DMS 273 (cell line): ENCODE results near the gene SCN8A.
"Not testable (repeated sequence)": the region's sequence is repeated elsewhere in the genome, so short reads cannot be mapped to it uniquely, and the experiment has no call there.

Experiments used
- DNase-seq: peaks from one replicate; lab custom pipeline; 2025; ENCODE audit not compliant: unreplicated experiment; lab: John Stamatoyannopoulos, UW

SCN8A gene

DNA sequence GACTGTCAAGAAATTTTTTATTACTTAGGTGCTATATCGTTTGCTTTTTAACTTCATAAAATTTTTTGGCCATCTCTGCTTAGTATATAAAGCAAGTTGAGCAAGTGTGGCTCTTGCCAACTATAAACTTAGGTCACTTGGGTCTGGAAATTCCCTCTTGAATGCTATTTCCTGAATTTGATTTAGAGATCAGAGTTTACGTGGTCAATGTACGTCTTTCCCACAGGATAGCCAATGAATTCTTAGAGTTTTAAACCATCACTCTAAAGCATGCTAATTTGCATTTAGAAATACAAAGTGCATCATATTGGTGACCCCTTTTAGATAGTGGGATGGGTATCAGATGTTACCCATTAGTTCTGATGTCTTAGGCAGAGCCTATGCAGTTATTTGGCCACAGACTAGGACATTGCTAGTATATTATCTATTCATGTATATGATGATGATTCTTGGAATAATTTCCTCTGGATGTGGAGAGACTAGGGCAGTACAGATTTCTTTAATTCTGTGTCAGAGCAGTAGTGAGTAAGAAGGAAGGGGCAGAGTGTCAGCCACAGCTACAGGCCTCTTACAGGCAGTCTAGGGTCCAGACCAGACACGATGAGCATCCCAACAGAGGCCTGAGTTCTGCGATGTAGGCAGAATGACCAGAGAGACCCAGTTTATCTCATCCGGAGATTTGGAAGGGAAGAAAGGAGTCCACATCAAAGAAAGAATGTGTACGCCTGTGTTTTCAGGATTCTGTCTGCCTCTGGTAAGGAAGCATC is 30.3 kb downstream of the SCN8A start:
- DNase-seq: no peak

DNA sequence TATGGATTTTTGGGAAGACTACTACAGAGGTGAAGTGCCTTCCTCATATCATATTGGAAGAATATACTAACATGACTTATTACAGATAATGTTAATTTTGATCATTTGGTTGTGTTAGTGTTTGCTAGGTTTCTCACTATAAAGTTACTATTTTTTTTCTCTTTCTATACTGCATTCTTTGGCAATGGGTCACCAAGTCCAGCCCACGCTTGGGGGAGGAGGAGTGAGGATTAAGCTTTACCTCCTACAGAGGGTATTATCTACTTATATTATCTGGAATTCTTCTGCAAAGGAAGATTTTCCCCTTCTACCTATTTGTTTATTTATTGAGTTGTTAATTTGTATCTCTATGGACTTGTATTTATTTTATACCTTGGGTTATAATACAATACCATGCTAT is 31.5 kb downstream of the SCN8A start:
- no peak for DNase-seq

DNA sequence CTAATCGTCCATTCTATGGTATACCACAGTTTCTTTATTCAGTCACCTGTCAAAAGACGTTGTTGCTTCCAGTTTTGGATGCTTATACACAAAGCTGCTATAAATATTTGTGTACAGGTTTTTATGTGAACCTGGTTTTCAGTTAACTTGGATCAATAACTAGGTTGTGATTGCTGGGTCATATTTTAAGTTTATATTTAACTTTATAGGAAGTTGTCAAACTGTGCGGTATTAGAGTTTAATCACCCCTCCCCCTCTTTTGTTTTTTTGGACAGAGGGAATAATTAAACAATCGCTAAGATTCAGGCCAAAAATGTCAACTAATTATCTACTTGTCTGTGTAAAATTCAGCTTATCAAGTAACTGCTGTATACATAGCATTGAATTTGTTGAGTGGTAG is 34.3 kb downstream of the SCN8A start:
- no peak for DNase-seq

DNA sequence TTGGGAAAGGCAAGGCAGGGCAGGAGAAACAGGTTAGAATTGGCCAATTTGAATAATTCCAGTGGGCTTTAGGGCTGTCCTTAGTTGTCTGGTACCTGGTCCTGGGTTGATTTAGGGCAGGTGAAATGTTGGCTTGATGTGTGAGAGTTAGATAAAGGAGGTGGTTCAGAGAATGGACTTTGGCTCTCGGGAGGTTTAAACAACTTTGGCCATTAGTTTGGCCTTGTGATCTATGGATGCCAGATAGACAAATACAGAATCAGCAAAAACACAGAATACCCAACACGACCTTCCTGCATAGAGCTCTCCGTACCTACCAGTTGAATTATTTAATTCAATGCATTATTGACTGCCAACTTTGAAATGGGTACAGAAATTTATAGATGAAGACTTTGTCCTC is 35.1 kb downstream of the SCN8A start:
- DNase-seq: no peak

DNA sequence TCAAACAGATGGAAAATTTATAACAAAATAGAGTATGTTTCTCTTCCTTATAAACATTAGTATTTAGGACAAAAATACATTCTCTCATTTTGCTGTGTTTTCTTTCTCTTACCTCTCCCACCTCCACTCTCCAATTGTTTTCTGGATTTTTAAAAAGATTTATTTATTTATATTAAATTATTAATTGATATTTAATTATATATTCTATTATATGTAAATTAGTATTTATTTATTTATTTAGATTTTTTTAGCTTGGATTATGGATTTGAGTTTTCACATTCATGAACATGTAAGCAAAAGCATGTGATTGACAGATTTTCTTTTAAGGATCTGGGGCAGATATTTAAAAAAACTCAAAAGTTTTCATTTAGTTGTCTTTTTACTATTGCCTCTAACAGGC is 35.6 kb downstream of the SCN8A start:
- no peak for DNase-seq

DNA sequence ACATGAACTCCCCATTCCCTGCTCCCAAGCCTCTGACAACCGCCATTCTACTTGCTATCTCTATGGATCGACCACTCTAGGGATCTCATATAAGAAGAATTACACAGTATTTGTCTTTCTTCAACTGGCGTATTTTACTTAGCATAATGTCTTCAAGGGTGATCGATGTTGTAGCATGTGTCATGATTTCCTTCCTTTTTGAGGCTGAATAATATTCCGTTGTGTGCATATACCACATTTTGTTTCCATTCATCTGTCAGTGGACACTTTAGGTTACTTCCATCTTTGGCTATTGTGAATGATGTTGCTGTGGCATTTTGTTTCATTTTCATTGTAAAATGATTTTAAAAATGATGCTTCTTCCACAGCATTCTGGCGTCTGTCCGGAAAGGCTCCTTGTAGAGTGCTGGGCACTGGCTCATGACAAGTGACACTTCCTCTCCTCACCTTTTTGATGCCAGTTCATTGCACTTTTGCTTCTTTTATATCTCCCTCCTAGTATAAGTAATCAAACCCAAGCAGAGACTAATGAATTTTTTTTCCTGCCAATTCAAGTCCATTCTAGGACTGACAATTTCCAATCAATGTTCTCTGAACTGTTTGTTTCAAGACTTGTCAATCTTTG is 39.3 kb downstream of the SCN8A start:
- DNase-seq: no peak

DNA sequence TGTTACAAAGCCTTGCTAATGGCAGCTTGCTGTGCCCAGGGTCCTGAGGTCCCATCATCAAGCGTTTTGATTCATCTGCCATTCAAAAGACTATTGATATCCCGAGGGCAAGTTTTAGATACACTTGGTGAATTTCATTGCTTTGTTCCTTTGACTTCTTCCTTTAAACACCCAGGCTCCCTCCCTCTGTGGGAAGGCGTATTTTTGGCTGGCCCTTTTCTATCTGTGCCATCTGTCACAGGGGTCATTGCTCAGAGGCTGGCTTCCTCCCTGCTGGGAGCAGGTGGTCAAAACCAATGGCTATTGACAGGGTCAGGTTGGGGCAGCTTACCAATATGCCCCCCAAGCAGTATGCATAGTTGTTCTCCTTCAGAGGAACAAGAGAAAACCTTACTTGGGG is 40.0 kb downstream of the SCN8A start:
- peak; percentile 46 for DNase-seq

DNA sequence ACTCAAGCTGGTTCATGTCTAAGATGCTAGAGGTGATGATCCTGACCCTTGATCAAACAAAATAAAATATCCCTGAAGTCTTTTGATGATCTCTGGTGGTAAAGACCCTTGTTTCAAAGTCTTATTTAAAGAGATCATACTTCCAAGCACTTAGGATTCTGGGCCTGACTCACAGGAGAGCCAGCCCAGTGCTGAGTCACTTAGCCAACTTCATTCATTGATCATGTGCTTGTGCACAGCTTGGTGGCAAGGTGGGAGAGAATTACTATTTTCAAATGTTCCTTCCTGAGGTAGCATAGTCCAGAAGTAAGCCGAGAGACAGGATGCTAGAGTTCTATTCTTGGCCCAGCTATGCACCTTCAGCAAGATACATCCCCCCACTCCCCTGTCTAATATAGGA is 40.6 kb downstream of the SCN8A start:
- DNase-seq: peak; percentile 26

DNA sequence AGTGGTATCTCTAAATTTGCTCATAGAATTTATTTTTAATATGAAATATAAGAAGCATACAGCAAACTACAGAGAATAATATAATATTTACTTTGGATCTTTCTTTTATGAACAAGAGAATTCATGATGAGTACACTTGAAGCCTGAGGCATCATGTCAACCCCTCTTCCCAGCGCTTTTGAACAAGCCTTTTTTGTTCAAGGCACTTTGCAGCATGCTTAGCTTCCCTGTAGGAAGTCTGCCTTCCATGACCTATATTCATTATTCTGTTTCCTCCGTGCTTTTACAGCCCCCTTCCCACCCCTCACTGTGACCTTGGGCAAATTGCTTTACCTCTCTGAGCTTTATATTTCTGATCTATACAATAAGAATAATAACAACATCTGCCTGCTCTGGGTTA is 41.6 kb downstream of the SCN8A start:
- DNase-seq: no peak

DNA sequence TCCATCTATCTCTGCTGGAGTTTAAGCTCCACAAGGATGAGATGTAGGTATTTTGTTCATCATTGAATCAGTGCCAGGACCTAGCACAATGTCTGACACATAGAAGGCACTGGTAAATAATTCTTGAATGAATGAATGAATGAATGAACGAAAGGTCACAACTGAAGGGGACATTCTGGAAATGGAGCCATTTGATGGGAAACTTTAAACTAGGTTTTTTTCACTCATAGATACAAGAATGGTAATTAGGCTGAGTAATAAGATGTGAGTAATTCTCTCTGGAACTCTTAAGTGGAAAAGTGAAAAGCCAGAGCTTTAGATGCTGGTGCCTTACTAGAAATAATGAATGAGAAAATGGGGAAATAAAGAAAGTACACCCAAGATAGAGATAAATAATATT is 44.3 kb downstream of the SCN8A start:
- DNase-seq: no peak

DNA sequence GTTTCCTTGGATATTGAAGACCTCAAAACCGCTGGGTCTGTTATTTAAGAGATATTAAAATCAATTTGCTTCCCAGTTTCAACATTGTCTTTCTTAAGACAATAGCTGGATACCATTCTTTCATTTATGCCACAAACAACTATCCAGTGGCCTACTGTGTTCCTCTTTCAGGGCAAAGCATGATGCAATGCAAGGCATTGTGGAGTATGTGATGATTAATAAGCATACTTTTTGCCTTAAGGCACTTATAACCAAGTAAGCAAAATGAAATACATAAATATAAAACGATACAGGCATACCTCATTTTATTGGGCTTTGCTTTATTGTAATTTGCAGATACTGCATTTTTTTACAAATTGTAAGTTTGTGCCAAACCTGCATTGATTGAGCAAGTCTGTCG is 45.5 kb downstream of the SCN8A start:
- DNase-seq: no peak

DNA sequence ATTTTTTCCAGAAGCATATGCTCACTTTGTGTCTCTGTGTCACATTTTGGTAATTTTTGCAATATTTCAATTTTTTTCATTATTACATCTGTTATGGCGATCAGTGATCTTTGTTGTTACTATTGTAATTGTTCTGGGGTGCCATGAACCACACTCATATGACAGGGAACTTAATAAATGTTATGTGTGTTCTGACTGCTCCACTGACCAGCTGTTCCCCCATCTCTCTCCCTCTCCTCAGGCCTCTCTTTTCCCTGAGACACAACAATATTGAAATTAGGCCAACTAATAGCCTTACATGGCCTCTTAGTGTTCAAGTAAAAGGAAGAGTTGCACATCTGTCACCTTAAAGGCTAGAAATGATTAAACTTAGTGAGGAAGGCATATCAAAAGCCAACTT is 46.0 kb downstream of the SCN8A start:
- DNase-seq: peak; percentile 30

DNA sequence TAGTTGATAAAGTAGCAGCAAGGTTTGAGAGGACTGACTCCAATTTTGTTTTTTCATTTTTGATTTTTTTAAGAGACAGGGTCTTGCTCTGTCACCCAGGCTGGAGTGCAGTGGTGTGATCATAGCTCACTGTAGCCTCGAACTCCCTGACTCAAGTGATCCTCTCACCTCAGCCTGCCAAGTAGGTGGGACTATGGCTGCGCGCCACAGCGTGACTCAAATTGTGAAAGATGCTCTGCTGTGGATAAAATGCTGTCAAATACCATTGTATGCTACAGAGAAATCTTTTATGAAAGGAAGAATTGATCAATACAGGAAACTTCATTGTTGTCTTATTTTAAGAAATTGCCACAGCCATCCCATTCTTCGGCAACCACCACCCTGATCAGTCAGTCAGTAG is 48.3 kb downstream of the SCN8A start:
- DNase-seq: no peak

DNA sequence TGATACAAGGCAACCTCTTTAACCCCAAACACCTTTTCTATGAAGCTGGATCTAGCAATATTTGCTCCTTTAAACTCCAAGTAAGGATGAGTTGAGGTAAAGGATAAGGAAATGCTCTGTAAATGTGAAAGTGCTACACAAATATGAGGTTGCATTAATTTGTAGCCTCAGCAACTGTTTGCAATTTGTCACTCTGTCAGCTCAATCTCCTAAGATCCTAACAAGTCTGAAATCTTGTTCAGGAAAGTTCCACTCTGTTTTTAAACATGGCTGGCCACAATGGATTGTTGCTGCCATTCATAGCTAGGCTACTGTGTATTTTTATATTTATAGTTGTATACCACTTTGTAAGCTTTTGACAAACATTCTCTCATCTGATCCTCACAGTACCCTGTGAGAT is 51.3 kb downstream of the SCN8A start:
- DNase-seq: no peak

DNA sequence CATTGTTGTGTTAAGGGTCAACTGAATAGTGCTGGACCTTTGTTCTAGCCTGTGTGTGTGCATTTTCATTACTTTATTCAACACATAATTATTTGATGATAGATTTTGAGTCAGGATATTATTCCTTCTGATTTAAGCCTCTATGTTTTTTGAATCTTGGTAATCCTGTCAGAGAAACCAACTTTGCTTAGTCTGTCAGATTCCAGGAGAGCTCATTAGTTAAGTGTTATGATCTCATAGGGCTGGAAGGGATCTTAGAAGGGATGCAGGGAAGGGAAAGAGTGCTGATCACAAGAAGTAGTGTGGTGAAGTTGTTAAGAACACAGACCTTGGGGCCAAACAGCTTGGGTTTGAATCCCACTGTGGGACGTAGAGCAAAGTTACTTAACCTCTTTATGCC is 52.9 kb downstream of the SCN8A start:
- no peak for DNase-seq

DNA sequence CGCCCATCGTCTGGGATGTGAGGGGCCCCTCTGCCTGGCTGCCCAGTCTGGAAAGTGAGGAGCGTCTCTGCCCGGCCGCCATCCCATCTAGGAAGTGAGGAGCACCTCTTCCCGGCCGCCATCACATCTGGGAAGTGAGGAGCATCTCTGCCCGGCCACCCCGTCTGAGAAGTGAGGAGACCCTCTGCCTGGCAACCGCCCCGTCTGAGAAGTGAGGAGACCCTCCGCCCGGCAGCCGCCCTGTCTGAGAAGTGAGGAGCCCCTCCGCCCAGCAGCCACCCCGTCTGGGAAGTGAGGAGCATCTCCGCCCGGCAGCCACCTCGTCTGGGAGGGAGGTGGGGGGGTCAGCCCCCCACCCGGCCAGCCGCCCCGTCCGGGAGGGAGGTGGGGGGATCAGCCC is 53.7 kb downstream of the SCN8A start:
- DNase-seq: not testable (repeated sequence)

DNA sequence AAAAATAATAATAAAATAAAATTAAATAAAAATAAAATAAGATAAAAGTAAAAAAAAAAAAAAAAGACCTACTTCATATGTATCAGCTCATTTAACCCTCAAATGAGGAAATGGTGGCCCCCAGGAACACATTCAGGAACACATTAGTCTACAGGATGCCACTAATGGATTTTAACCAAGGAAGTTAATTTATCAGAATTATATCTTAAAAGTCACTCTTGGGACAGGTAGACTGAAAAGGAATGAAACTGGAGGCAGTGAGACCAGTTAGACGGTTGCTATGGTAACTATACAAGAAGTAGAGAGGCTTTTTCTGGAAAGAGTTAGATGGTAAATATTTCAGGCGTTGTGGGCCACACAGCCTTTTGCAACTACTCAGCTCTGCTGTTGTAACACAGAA is 54.9 kb downstream of the SCN8A start:
- no peak for DNase-seq

DNA sequence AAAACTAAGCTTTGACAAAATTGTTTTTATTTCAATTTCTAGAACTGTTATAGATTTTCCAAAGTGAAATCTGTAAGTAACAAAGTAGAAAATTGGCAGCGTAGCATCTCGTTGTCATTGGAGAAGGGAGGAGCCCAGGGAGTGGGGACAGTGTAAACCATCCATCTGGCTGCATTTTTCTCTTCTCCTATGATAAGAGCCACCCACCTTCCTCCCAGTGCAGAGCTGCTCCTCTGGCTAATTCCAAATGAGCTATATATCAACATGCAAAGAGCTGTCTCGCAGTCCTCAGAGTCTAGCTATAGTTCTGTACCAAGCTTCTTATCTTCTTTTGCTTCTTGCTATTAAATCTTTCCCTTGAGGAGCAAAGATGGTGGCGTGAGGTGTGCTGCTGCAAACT is 56.6 kb downstream of the SCN8A start:
- no peak for DNase-seq

DNA sequence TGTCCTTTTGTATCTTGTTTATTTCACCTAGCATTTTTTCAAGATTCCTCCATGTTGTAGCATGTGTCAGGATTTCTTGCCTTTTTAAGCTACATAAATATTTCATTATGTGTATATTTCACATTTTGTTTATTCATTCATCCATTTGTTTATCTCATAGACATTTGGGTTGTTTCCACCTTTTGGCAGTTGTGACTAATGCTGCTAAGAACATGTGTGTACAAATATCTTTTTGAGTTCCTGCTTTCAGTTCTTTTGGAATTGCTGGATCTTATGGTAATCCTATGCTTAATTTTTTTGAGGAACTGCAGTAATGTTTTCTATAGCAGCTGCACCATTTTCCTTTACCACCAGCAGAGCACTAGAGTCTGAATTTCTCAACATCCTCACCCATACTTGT is 62.4 kb downstream of the SCN8A start:
- DNase-seq: no peak

DNA sequence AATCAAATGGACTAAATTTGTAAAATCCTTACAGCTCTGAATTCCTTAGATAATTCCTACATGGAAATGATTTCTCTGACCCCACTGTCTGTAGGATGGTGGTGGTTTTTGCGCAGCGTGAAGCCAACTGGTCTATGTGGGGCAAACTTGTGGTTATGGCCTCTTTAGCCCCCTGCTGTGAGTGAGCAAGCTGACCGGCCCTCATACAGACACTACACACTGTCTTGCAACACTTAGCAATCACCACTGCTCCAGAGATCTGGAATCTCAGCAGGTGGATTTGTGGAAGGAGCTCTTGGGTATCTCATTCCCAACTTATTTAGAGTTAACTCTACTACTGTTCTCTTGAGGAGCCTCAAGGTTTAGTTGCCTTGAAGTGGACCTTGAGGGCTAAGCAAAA is 70.2 kb downstream of the SCN8A start:
- DNase-seq: no peak

DNA sequence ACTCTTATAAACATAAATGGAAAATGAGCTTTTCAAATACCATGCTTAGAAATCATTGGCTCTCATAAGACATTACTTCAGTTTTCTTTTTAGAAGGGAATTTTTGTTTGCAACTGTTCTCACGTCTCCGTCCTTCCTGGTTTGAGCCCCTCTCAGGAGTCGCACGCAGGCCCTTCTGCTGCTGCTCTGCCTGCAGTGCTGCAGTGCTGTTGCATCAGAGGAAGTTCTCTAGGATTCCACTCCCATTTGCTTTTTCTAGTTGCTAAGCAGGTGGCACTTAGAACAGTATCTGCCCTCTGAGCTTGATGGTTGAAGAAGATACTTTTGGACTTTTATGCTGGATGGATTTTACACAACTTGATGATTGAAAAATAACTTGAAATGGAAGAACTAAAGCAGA is 70.8 kb downstream of the SCN8A start:
- no peak for DNase-seq

DNA sequence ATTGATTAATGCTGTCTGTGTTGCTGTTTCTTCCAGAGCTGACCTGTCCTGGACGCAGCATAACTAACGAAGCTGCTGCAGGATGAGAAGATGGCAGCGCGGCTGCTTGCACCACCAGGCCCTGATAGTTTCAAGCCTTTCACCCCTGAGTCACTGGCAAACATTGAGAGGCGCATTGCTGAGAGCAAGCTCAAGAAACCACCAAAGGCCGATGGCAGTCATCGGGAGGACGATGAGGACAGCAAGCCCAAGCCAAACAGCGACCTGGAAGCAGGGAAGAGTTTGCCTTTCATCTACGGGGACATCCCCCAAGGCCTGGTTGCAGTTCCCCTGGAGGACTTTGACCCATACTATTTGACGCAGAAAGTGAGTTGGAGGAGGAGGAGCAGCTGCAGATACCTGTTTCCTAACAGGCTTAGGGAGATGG is 71.7 kb downstream of the SCN8A start:
- no peak for DNase-seq

DNA sequence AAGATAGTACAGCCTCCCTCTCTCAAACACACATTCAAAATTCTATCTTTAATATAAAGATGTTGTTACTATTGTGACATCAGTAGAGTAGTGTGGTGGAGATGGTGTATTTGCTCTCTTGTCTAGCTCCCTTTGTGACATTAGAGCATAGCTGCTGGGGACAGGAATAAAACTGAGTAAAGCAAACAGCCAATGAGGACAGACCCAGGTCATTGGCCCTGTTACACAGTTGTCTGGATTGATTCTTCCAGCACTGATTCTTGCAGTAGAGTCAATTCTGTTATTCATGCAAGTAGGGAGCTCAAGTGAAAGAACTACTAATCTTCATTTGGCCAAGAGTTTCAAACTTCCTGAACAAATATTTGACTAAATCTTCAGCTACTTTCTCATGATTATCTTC is 72.4 kb downstream of the SCN8A start:
- DNase-seq: no peak
